Natural killer cell (primary cell): ENCODE measurements around the gene RIMS3. TPM values are rescaled to one million over a fixed set of nuclear protein-coding genes. Genes with fewer than 3 reads are reported as not detected.

Experiments used
- ATAC-seq, 3 donors: fragments of 150-1000 bp in 2 of 3; fragments of 200-7000 bp in 1 of 3; cut with Tn5 transposase; 1 replicate in 1 of 3; 2 replicates in 2 of 3; pipeline ENCODE4 v1.10.0; 2021; ENCODE audit warnings: mild to moderate bottlenecking in 2 of 3, moderate library complexity in 2 of 3
- DNase-seq, 2 donors: peaks; one replicate each; pipeline versions ENCODE4 v3.0.0 to v3.0.0-alpha.2; 2013 to 2021; ENCODE audit warnings: mixed read lengths in 1 of 2
- H3K27ac ChIP-seq: one replicate; pipeline ENCODE4 v1.5.1; 2013; ENCODE audit warnings: mild to moderate bottlenecking, low read length
- H3K27me3 ChIP-seq: one replicate; pipeline ENCODE4 v1.6.1; 2013; ENCODE audit warnings: low read length; ENCODE audit not compliant: control insufficient read depth, insufficient read depth
- H3K36me3 ChIP-seq: one replicate; pipeline ENCODE4 v1.6.1; 2013; ENCODE audit warnings: low read length; ENCODE audit not compliant: control insufficient read depth, insufficient read depth
- H3K4me1 ChIP-seq: one replicate; pipeline ENCODE4 v1.6.1; 2013; ENCODE audit warnings: low read length; ENCODE audit not compliant: control insufficient read depth, insufficient read depth
- H3K4me3 ChIP-seq: one replicate; pipeline ENCODE4 v1.5.1; 2013; ENCODE audit warnings: low read length
- H3K9me3 ChIP-seq: one replicate; pipeline ENCODE4 v1.6.1; 2013; ENCODE audit warnings: low read length; ENCODE audit not compliant: control insufficient read depth, insufficient read depth
- H3K27ac Mint-ChIP-seq, 2 donors: one replicate each; pipeline ENCODE4 v1.8.0; 2022; ENCODE audit warnings: mild to moderate bottlenecking in 2 of 2, mixed read lengths in 2 of 2, moderate library complexity in 1 of 2
- H3K27me3 Mint-ChIP-seq, 2 donors: one replicate each; pipeline ENCODE4 v1.8.0; 2022; ENCODE audit warnings: low read depth in 2 of 2, mixed read lengths in 2 of 2
- H3K36me3 Mint-ChIP-seq: one replicate; pipeline ENCODE4 v1.8.0; 2022; ENCODE audit warnings: mixed read lengths
- H3K4me1 Mint-ChIP-seq, 2 donors: one replicate each; pipeline ENCODE4 v1.8.0; 2022; ENCODE audit warnings: mixed read lengths in 2 of 2
- H3K4me3 Mint-ChIP-seq: one replicate; pipeline ENCODE4 v1.8.0; 2022; ENCODE audit warnings: mild to moderate bottlenecking, moderate library complexity, mixed read lengths
- H3K9me3 Mint-ChIP-seq, 2 donors: one replicate each; pipeline ENCODE4 v1.8.0; 2022; ENCODE audit warnings: mixed read lengths in 2 of 2
- WGBS: methylation state at CpG from one replicate; pipeline ENCODE4 v1.1.7; 2013; ENCODE audit warnings: missing lambda C conversion rate; ENCODE audit not compliant: insufficient coverage; 5-methylcytosine and 5-hydroxymethylcytosine counted together
- intact Hi-C: fragments of 100-400 bp; cut with micrococcal nuclease; formaldehyde crosslinking; loops from one replicate; pipeline ENCODE4 v1.14.2; 2022
- total RNA-seq, 4 donors: library from RNA; stranded (reverse); fragments of 120-200 nt in 1 of 4; gene quantifications; one replicate each; pipeline versions ENCODE4 v1.2.3 to v1.2.4, GENCODE V29; 2013 to 2022
- TF ChIP-seq, protein P1 (sequence below): fragments of 200-600 bp; IDR thresholded peaks from one replicate; pipeline ENCODE4 v1.8.0; 2022; ENCODE audit warnings: antibody characterized with exemption

Gene RIMS3
- total RNA-seq, 3 donors from 2014 or later (not counting 1 experiment from before 2014, with no cell fraction given) = 0.56 to 2.1 (median 1.1) TPM

DNA sequence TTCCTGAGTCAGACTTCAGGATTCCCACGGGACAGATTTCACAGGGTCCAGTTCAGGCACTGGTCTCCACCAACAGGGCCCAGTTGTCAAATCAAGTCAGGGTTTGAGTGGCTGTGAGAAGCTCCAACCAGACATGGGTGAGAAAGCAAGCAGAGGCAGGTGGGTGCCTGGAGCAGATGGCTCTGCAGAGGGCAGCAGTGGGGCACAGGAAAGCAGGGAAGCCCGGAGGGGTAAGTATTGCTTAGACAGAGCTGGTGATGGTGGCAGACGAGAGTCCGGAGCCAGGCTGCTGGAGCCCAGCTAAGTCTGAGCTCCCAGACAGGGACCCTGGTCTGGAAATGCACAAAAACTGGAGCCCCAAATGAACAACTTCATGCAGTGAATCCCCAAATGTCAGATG is 40.4 kb downstream of the RIMS3 start:
- peaks cover 0 to 7% of the 10 kb centered on the region in 2 donors for H3K27me3 Mint-ChIP-seq
- H3K27ac ChIP-seq = no peak overlapping the region
- H3K9me3 ChIP-seq = no peaks in the 10 kb centered on the region
- no peak overlapping the region for H3K4me3 Mint-ChIP-seq
- ATAC-seq = no peak
- no peaks in the 10 kb centered on the region for H3K36me3 Mint-ChIP-seq
- peak in 1 of 2 donors; percentile 41 for DNase-seq
- intact Hi-C loops = no loop called here
- TF ChIP-seq, protein P1, sequence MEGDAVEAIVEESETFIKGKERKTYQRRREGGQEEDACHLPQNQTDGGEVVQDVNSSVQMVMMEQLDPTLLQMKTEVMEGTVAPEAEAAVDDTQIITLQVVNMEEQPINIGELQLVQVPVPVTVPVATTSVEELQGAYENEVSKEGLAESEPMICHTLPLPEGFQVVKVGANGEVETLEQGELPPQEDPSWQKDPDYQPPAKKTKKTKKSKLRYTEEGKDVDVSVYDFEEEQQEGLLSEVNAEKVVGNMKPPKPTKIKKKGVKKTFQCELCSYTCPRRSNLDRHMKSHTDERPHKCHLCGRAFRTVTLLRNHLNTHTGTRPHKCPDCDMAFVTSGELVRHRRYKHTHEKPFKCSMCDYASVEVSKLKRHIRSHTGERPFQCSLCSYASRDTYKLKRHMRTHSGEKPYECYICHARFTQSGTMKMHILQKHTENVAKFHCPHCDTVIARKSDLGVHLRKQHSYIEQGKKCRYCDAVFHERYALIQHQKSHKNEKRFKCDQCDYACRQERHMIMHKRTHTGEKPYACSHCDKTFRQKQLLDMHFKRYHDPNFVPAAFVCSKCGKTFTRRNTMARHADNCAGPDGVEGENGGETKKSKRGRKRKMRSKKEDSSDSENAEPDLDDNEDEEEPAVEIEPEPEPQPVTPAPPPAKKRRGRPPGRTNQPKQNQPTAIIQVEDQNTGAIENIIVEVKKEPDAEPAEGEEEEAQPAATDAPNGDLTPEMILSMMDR = no peak
- no peaks in the 10 kb centered on the region for H3K27me3 ChIP-seq
- H3K4me1 ChIP-seq = peaks cover 17% of the 10 kb centered on the region
- no peaks in the 10 kb centered on the region for H3K9me3 Mint-ChIP-seq
- 46% methylated on average over 4 of the region's 4 CpGs for WGBS
- no peak overlapping the region for H3K27ac Mint-ChIP-seq
- H3K4me1 Mint-ChIP-seq = peaks cover 15 to 22% of the 10 kb centered on the region in 2 donors
- H3K4me3 ChIP-seq = no peak overlapping the region
- H3K36me3 ChIP-seq = no peaks in the 10 kb centered on the region

DNA sequence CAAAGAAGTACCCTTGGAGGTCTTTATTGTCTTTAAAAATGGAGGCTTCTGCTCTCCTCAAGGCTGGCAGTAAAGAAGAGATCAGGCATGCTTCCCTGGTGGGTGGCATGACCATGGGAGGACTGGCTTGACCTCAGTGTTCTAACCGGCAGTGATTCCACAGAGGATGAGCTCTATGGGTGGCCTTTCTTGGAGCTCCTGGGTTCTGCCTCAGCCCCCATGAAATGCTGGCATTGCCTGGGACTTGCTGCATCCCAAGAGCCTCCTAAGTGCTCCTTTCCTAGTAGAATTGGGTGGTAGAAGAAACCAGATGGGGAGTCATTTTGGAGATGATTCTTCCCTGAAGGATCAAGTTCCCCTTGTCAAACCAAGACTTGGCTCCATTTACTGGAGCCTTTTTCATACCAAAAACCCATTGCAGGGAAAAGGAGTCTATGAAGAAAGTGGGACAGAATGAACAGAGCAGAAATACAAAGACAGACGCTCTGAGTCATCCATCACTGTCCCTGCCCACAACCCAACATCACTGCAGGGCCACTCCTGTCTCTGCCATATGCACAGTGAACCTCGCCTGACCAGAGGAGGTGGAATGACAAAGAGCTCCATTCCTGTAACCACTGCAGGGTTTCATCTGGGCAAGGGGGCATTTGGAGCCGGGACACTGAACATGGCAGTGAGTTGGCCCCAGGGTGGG is 42.4 kb downstream of the RIMS3 start:
- WGBS = 90% methylated on average over 4 of the region's 4 CpGs
- ATAC-seq = no peak
- peaks cover 0 to 2% of the 10 kb centered on the region in 2 donors for H3K4me1 Mint-ChIP-seq
- H3K9me3 ChIP-seq = no peaks in the 10 kb centered on the region
- H3K36me3 ChIP-seq = no peaks in the 10 kb centered on the region
- intact Hi-C loops = no loop called here
- no peak overlapping the region for H3K4me3 ChIP-seq
- peaks cover 0 to 7% of the 10 kb centered on the region in 2 donors for H3K27me3 Mint-ChIP-seq
- H3K27me3 ChIP-seq = no peaks in the 10 kb centered on the region
- TF ChIP-seq, protein P1 = no peak
- H3K4me3 Mint-ChIP-seq = no peak overlapping the region
- H3K27ac Mint-ChIP-seq = no peak overlapping the region
- no peaks in the 10 kb centered on the region for H3K9me3 Mint-ChIP-seq
- H3K36me3 Mint-ChIP-seq = no peaks in the 10 kb centered on the region
- no peaks in the 10 kb centered on the region for H3K4me1 ChIP-seq
- DNase-seq = no peak
- no peak overlapping the region for H3K27ac ChIP-seq

DNA sequence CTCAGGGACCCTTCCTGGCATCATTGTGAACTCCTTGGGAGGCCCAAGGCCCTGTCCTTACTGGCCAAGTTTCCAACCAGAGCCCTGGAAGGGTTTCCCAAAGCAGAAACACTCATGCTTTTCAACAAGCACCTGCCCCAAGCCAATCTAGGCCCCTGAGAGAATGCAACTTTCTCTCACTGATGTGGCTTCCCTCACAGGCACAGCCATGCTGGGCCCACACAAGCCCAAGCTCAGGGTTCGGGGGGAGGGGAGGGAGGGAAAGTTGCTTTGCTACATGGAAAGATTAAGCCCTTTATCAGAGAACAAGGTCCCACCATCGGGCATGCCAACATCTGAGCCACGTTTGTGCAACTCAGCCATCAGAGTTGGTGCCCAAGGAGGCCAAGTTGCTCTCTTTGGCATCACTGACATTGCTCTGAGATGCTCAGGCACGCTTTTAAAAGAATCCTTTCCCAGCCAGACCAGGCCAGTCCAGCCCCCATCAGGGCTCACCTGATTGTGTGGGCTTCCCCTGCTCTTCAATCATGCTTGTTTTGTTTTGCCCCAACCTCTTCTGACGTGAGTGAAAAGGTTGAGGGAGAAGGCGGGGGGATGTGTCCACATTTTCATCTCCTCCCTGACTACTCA is 43.5 kb downstream of the RIMS3 start:
- Histone ChIP-seq H3K27ac (no peak overlapping the region), H3K4me3 (no peak overlapping the region), H3K27me3 (no peaks in the 10 kb centered on the region), H3K36me3 (no peaks in the 10 kb centered on the region), H3K4me1 (no peaks in the 10 kb centered on the region), H3K9me3 (no peaks in the 10 kb centered on the region)
- H3K27ac Mint-ChIP-seq = no peak overlapping the region
- no peaks in the 10 kb centered on the region for H3K36me3 Mint-ChIP-seq
- no peak for ATAC-seq
- no peak overlapping the region for H3K4me3 Mint-ChIP-seq
- no peaks in the 10 kb centered on the region for H3K4me1 Mint-ChIP-seq
- DNase-seq = no peak
- intact Hi-C loops = no loop called here
- TF ChIP-seq, protein P1 = no peak
- WGBS = 78% methylated on average over 4 of the region's 6 CpGs
- H3K27me3 Mint-ChIP-seq = peaks cover 10% of the 10 kb centered on the region in 2 donors
- no peaks in the 10 kb centered on the region for H3K9me3 Mint-ChIP-seq
